Muscle layer of colon (tissue), 2 donors: ENCODE measurements around the gene CACFD1.

Source experiments
- H3K27ac ChIP-seq: one replicate; pipeline ENCODE4 v1.7.0; 2013; ENCODE audit warnings: low read depth, mild to moderate bottlenecking, low read length, moderate library complexity
- H3K27me3 ChIP-seq, 2 donors: one replicate each; pipeline ENCODE4 v1.7.0; 2013; ENCODE audit warnings: low read length in 2 of 2, mild to moderate bottlenecking in 2 of 2; ENCODE audit not compliant: insufficient read depth in 2 of 2, control insufficient read depth in 1 of 2
- H3K36me3 ChIP-seq: one replicate; pipeline ENCODE4 v1.7.0; 2013; ENCODE audit warnings: mild to moderate bottlenecking, low read length; ENCODE audit not compliant: insufficient read depth
- H3K4me1 ChIP-seq: one replicate; pipeline ENCODE4 v1.7.0; 2013; ENCODE audit warnings: mild to moderate bottlenecking, low read length; ENCODE audit not compliant: insufficient read depth
- H3K4me3 ChIP-seq, 2 donors: one replicate each; pipeline ENCODE4 v1.7.0; 2013; ENCODE audit warnings: low read length in 2 of 2, low read depth in 1 of 2, mild to moderate bottlenecking in 1 of 2, moderate library complexity in 1 of 2
- H3K9ac ChIP-seq: one replicate; pipeline ENCODE4 v1.7.0; 2013; ENCODE audit warnings: low read length
- H3K9me3 ChIP-seq: one replicate; pipeline ENCODE4 v1.7.0; 2013; ENCODE audit warnings: mild to moderate bottlenecking, low read length
- donor health status: abdominal sarcoma.
- donor health status: Adenocarcinoma of cecum.

CACFD1 gene

DNA sequence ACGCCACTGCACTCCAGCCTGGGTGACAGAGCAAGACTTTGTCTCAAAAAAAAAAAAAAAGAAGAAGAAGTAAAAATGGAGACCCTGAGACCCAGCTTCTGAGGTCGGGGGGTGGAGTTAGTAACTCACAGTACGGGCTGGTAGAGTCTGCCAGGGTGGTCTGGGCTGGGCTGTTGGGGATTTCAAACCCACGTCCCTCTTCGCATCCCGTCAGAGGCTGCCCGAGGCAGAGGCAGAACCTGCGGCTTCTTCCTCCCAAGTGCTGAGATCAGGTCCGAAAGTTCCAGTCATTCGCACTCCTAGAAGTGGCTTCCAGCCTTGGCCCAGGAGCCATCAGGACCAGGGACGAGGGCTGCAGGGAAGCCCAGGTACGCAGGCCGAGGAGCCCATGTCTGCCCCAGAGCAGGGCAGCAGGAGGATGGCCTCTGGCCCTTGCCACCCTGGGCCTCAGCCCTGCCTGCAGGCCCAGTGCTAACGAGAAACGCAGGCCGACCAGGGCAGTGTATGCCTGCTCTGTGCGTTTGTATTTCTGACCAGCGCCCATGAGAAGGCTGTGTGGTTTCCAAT is 29.0 kb downstream of the CACFD1 start:
- Histone ChIP-seq H3K9me3 (no peaks in the 10 kb centered on the region), H3K4me1 (no peaks in the 10 kb centered on the region), H3K27me3 (peaks cover 0 to 14% of the 10 kb centered on the region in 2 donors), H3K36me3 (no peaks in the 10 kb centered on the region), H3K9ac (no peak overlapping the region), H3K27ac (no peak overlapping the region), H3K4me3 (no peak overlapping the region)

DNA sequence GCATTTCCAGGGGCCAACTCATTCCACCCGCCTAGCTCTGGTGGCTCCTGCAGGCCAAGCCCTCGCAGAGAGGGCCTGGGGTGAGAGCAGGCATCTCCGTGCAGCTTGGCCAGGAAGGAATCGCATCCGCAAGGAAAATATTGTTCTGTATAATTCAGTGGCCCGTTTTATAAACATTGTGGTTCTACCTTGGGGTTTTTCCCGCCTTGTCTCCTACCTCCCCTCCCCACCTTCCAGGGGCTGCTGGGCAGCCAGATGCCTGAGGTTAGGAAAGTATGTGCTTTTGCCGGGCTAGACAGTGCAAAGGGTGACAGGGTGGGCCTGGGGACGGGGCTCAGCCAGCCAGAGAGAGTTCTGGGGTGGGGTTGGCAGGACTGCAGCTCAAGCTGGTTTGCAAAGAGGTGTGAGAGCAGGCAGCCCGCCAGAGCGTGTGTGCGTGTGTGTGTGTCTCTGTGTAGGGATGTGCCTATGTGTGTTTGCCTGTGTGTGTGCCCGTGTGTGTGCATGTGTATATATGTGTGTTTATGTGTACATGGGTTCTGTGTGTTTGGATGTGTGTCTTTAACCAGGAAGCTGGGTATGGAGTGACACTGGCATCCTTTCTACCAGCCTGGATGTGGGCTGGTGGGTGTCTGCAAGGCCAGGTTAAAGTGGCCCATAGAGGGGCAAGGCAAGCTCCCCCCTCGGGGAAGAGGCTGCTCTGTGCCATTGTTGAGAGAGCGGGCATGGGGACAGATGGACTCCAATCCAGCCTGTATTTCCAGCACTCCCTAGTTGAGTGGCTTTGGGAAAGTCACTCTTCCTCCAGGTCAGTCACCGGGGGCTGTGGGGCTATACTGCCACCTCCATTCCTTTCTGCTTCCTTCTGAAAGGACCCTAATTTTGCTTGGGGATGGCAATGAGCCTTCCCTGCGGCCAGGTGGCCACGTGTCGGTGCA is 29.7 kb downstream of the CACFD1 start:
- Histone ChIP-seq H3K4me3 (no peak overlapping the region), H3K27me3 (peaks cover 0 to 11% of the 10 kb centered on the region in 2 donors), H3K9ac (no peak overlapping the region), H3K27ac (no peak overlapping the region), H3K9me3 (no peaks in the 10 kb centered on the region), H3K36me3 (no peaks in the 10 kb centered on the region), H3K4me1 (no peaks in the 10 kb centered on the region)

DNA sequence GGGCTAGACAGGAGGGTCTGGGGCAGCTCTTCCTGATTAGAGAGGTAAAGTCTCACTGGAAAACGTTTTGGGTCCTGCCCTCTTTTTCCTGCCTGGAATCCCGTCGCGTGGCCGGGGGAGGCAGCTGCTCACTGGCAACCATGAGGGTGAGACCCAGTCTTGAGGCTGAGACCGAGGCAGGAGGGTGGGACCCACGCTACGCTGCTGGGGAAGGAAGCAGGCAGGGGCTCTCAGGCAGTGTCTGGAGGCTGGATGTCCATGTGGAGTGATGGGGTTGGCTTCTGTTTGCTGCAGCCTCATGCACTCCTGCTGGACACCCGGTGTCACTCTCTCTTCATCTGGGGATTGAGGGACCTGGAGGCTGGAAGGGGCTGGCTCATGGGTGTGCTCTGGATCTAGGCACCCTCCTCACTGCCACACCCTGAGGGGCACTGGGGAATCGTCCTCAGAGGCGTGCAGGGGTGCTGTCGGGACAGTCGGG is 30.5 kb downstream of the CACFD1 start:
- Histone ChIP-seq H3K9me3 (no peaks in the 10 kb centered on the region), H3K27ac (no peak overlapping the region), H3K4me3 (no peak overlapping the region), H3K36me3 (no peaks in the 10 kb centered on the region), H3K4me1 (no peaks in the 10 kb centered on the region), H3K9ac (no peak overlapping the region), H3K27me3 (peaks cover 0 to 5% of the 10 kb centered on the region in 2 donors)

DNA sequence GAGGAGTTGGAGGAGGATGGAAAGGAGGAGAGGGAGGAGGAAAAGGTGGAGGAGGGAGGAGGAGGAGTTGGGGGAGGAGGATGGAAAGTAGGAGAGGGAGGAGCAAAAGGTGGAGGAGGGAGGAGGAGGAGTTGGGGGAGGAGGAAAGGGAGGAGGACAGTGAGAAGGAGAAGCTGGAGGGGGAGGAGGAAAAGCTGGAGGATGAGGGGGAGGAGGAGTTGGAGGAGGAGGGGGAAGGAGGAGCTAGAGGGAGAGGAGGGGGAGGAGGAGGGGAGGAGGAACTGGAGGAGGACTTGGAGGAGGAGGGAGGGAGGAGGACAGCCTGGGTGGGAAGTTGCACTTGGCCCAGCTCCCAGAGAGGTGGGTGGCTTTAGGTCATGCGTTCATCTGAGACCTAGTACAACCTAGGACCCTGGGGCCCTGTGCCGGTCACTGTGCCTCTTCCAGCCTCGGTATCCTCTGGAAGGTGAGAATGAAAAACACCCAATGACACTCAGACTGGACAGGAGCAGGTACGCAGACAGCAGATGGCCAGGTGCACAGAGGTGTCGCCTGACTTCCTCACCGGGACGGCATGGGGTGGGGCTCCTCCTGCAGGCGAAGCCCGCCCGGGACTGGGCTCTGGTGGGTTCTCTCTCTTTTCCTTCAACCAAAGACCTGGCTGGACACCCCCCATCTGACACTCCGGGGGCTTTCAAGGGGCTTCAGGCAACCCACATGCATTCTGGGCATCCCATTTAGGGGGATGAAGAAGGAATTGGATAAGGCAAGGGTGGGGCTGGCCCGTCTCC is 31.3 kb downstream of the CACFD1 start:
- H3K27me3 ChIP-seq: no peaks in the 10 kb centered on the region
- no peaks in the 10 kb centered on the region for H3K9me3 ChIP-seq
- H3K9ac ChIP-seq: no peak overlapping the region
- H3K4me1 ChIP-seq: no peaks in the 10 kb centered on the region
- no peaks in the 10 kb centered on the region for H3K36me3 ChIP-seq
- no peak overlapping the region for H3K27ac ChIP-seq
- H3K4me3 ChIP-seq: no peak overlapping the region

DNA sequence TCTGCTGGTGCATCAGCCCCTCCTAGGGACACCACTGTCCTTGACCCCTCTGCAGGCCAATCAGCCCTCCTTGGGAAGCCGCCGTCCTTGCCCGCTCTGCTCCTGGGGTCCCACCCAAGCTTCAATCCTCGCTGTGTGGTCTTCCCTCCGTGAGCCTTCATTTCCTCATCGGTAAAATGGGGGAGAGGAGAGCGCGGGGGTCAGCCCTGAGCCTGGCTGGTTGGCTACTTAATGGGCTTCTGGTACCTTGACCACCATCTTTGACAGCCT is 31.8 kb downstream of the CACFD1 start:
- no peaks in the 10 kb centered on the region for H3K9me3 ChIP-seq
- no peak overlapping the region for H3K9ac ChIP-seq
- no peaks in the 10 kb centered on the region for H3K36me3 ChIP-seq
- H3K27ac ChIP-seq: no peak overlapping the region
- H3K4me3 ChIP-seq: no peak overlapping the region
- H3K27me3 ChIP-seq: no peaks in the 10 kb centered on the region
- no peaks in the 10 kb centered on the region for H3K4me1 ChIP-seq

DNA sequence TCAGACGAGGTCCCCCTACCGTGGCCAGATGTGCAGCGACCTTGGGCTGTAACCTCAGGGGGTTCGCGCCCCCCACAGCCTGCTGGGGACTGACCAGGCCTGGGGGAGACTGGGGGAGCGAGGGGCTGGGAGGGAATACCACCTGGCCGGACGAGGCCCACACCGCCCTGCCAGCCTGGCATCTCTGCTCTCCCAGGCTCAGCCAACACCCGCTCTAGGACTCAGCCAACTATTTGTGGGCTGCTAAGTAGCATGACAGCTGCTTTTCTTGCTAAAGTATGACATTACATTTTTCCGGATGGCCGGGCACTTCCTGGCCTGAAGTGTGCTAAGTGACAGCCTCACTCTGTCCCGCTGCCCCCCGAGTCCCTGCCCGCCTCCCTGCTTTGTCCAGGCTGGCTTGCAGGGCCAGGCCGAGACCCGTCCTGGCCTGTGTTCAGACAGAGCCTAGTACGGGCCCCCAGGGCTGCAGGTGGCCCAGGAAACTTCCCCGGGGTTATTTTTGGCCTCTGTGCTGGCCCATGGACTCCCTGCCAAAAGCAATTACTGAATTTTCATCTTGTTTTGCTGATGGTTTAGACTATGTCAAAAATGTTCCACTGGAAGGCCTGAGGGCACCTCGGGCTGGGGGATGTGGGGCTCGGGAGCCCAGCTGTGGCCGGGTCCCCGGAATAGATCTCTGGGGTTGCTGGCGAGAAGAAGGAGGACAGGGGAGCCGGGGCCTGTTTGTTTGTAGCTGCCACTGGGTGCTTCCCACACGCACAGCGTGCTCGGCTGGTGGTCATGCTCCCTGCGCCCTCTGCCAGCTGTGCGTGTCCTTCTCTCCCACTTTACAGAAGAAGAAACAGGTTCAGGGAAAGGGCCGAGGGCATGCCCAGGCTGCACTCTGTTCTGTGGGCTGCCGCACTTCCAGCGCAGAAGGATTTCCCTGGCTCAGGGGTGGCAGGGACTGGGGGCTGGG is 32.6 kb downstream of the CACFD1 start:
- no peaks in the 10 kb centered on the region for H3K9me3 ChIP-seq
- no peak overlapping the region for H3K27ac ChIP-seq
- no peak overlapping the region for H3K4me3 ChIP-seq
- H3K36me3 ChIP-seq: no peaks in the 10 kb centered on the region
- H3K9ac ChIP-seq: no peak overlapping the region
- H3K27me3 ChIP-seq: no peaks in the 10 kb centered on the region
- H3K4me1 ChIP-seq: no peaks in the 10 kb centered on the region

DNA sequence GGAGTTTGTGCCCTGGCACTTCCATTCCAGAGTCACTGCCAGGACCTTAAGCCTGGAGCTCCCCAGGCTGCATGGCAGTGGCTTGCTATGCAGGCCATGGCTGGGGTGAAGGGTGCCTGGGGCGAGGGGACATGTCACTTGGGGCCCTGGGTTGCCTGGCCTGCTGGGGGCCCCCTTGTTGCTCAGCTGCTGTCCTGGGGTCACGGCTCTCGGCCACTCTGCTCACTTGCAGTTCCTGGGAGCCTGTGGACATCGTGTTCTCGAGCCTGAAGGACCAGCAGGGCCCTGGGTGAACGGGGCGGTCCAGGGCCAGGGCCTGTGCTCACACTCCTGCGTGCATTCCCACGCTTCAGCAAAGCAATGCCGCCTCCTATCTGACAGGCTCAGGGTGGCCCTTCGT is 33.6 kb downstream of the CACFD1 start:
- H3K9ac ChIP-seq: no peak overlapping the region
- no peak overlapping the region for H3K27ac ChIP-seq
- no peaks in the 10 kb centered on the region for H3K36me3 ChIP-seq
- no peaks in the 10 kb centered on the region for H3K4me1 ChIP-seq
- no peaks in the 10 kb centered on the region for H3K9me3 ChIP-seq
- H3K27me3 ChIP-seq: no peaks in the 10 kb centered on the region
- no peak overlapping the region for H3K4me3 ChIP-seq

DNA sequence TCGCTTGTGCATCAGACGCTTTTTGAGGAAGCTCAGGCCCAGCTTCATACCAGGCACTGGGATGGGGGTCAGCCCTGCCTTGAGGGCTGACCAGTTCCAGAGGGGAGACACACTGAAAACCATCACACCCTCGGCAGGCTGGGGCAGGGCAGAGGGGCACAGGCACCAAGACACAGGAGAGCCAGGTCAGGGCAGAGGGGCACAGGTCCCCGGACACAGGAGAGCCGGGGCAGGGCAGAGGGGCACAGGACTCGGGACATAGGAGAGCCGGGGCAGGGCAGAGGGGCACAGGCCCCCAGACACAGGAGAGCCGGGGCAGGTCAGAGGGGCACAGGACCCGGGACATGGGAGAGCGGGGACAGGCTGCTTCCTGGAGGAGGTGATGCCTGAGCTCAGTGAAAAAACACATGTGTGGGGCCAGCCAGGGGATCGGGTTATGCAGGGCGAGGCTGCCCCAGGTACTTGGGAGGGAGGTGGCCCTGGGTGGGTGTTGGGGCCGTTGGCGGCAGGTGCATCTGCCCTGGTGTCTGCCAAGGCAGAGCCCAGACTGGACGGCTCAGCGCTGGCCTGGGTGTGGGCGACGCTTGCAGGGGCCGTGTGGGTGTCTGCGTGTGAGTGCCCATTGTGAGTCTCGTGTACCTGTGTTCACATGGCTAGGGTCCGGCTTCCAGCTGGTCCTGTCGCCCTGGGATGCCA is 34.2 kb downstream of the CACFD1 start:
- Histone ChIP-seq H3K9ac (no peak overlapping the region), H3K4me1 (no peaks in the 10 kb centered on the region), H3K9me3 (no peaks in the 10 kb centered on the region), H3K4me3 (no peak overlapping the region), H3K27ac (no peak overlapping the region), H3K36me3 (no peaks in the 10 kb centered on the region), H3K27me3 (no peaks in the 10 kb centered on the region)

DNA sequence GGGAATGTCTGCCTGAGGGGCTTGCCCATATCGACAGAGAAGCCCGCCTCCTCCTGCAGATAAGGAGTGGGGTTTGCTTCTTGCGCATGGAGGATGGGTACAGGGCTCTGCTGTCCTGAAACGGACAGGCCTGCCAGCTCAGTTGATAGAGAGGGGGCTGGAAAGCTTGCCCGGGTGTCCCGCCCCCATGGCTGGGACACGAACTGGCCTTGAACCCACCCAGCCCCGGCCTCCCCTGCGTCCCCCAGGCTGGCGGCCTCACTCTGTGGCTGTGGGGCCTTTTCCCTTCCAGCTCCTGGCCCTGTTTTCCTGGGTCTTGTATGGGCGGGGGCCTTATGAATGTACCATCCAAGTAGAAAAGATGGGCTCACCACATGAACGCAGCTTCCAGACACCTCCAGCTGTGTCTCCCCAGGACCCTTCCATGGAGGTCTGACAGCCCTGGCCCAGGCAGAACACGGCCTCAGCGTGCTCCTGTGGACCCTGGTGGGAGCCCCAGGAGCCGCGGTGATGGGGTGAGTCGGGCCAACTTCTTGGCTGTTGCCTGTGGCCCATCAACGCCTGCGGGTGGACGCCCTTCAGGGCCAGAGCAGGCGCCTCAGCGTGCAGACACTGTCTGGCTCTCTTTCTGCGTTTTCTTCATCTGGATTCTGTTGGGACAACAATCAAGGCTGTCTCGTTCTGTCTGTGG is 35.0 kb downstream of the CACFD1 start:
- no peak overlapping the region for H3K4me3 ChIP-seq
- H3K36me3 ChIP-seq: no peaks in the 10 kb centered on the region
- H3K4me1 ChIP-seq: no peaks in the 10 kb centered on the region
- H3K27me3 ChIP-seq: no peaks in the 10 kb centered on the region
- no peaks in the 10 kb centered on the region for H3K9me3 ChIP-seq
- H3K27ac ChIP-seq: no peak overlapping the region
- H3K9ac ChIP-seq: no peak overlapping the region
